Measurements from ENCODE around the gene EEFSEC.
A peak's percentile ranks its signal among the peaks of the same experiment; 100 is the strongest.

EEFSEC gene

GRCh38 chr3:128271536-128272332 is 118.5 kb downstream of the EEFSEC start:
- no peak for DNase-seq (ENCODE audit: low spot score)

GRCh38 chr3:128273109-128273840 is 120.0 kb downstream of the EEFSEC start:
- no peak for DNase-seq (ENCODE audit: low spot score)

GRCh38 chr3:128273841-128274573 is 120.7 kb downstream of the EEFSEC start:
- DNase-seq (ENCODE audit: low spot score), result no peak

GRCh38 chr3:128274837-128275236 is 121.6 kb downstream of the EEFSEC start:
- DNase-seq (ENCODE audit: low spot score), result peak; percentile 58

- DNase-seq (ENCODE audit: low spot score), result no peak
These were observed 122.2 kb downstream of the EEFSEC start for GRCh38 chr3:128275316-128276145.

- DNase-seq (ENCODE audit: low spot score), result no peak
These were observed 122.8 kb downstream of the EEFSEC start for GRCh38 chr3:128276146-128276435.

GRCh38 chr3:128276577-128277183 is 123.4 kb downstream of the EEFSEC start:
- no peak for DNase-seq (ENCODE audit: low spot score)

GRCh38 chr3:128277378-128278069 is 124.2 kb downstream of the EEFSEC start:
- DNase-seq (ENCODE audit: low spot score), result no peak

- DNase-seq (ENCODE audit: low spot score), result no peak
These were observed 124.8 kb downstream of the EEFSEC start for GRCh38 chr3:128278130-128278529.

- DNase-seq (ENCODE audit: low spot score), result peak; percentile 88
These were observed 125.7 kb downstream of the EEFSEC start for GRCh38 chr3:128278761-128279600.

- DNase-seq (ENCODE audit: low spot score), result no peak
These were observed 126.3 kb downstream of the EEFSEC start for GRCh38 chr3:128279601-128279880.

GRCh38 chr3:128280481-128281052 is 127.3 kb downstream of the EEFSEC start:
- DNase-seq (ENCODE audit: low spot score), result no peak

- DNase-seq (ENCODE audit: low spot score), result no peak
These were observed 127.8 kb downstream of the EEFSEC start for GRCh38 chr3:128281056-128281455.

GRCh38 chr3:128281461-128282367 is 128.4 kb downstream of the EEFSEC start:
- DNase-seq (ENCODE audit: low spot score), result no peak

GRCh38 chr3:128282380-128283196 is 129.3 kb downstream of the EEFSEC start:
- peak; percentile 75 for DNase-seq (ENCODE audit: low spot score)

GRCh38 chr3:128283421-128283820 is 130.1 kb downstream of the EEFSEC start:
- no peak for DNase-seq (ENCODE audit: low spot score)

GRCh38 chr3:128285042-128285966 is 132.0 kb downstream of the EEFSEC start:
- no peak for DNase-seq (ENCODE audit: low spot score)

Data from AG08395 (cell line).